HepG2 (cell line): ENCODE results near the gene ETS2. TPM values are rescaled to one million over a fixed set of nuclear protein-coding genes. Genes with fewer than 3 reads are reported as not detected.

Experiments used
- ARNT ChIP-seq: fragments of 450-650 bp; IDR thresholded peaks from 2 replicates; pipeline ENCODE4 v1.6.1; 2017
- ELF1 ChIP-seq: sonication (generic); formaldehyde crosslinking; IDR thresholded peaks from 2 replicates; pipeline ENCODE4 v1.4.0; 2020; ENCODE audit warnings: missing genetic modification reagents
- FOXA1 ChIP-seq, 2 experiments: fragments of 450-650 bp in 1 of 2; sonication (generic) in 1 of 2; formaldehyde crosslinking in 1 of 2; IDR thresholded peaks; 2 replicates each; pipeline versions ENCODE4 v1.4.0 to v1.6.1; 2016 to 2020; ENCODE audit warnings: missing genetic modification reagents in 1 of 2
- FOXC1 ChIP-seq: sonication (generic); formaldehyde crosslinking; IDR thresholded peaks from 2 replicates; pipeline ENCODE4 v1.8.0; 2022; ENCODE audit warnings: mild to moderate bottlenecking, missing genetic modification reagents, borderline replicate concordance
- HIVEP1 ChIP-seq: sonication (generic); formaldehyde crosslinking; IDR thresholded peaks from 2 replicates; pipeline ENCODE4 v1.4.0; 2020; ENCODE audit warnings: mild to moderate bottlenecking, missing genetic modification reagents
- HNF4G ChIP-seq, 2 experiments: sonication (generic) in 1 of 2; formaldehyde crosslinking in 1 of 2; IDR thresholded peaks; 2 replicates each; pipeline versions ENCODE4 v1.4.0 to v1.6.1; 2011 to 2020; ENCODE audit warnings: borderline replicate concordance in 2 of 2, low read depth in 2 of 2, mild to moderate bottlenecking in 2 of 2, low read length in 1 of 2, missing genetic modification reagents in 1 of 2, moderate library complexity in 1 of 2
- HNRNPH1 ChIP-seq: fragments of 200-400 bp; formaldehyde crosslinking; optimal IDR thresholded peaks from 2 replicates; pipeline ENCODE3; 2017; ENCODE audit warnings: mild to moderate bottlenecking, low read depth, low read length
- ISL2 ChIP-seq: sonication (generic); formaldehyde crosslinking; IDR thresholded peaks from 2 replicates; pipeline ENCODE4 v1.5.0; 2020; ENCODE audit warnings: missing genetic modification reagents
- KLF6 ChIP-seq: IDR thresholded peaks from 2 replicates; pipeline ENCODE4 v1.8.0; 2016; ENCODE audit warnings: missing biosample characterization, missing genetic modification reagents
- LCORL ChIP-seq, 2 experiments: fragments of 450-650 bp in 1 of 2; sonication (generic) in 1 of 2; formaldehyde crosslinking in 1 of 2; IDR thresholded peaks; 2 replicates each; pipeline versions ENCODE4 v1.5.0 to v1.6.1; 2017 to 2020; ENCODE audit warnings: antibody characterized with exemption in 1 of 2, missing genetic modification reagents in 1 of 2
- NR2F6 ChIP-seq, 2 experiments: IDR thresholded peaks; 2 replicates each; pipeline ENCODE4 v1.6.1; 2016; ENCODE audit warnings: antibody characterized with exemption in 1 of 2, mild to moderate bottlenecking in 1 of 2
- PAF1 ChIP-seq: IDR thresholded peaks from 2 replicates; pipeline ENCODE4 v1.6.1; 2016; ENCODE audit warnings: missing genetic modification reagents, missing compliant biosample characterization
- RBFOX2 ChIP-seq: fragments of 200-400 bp; formaldehyde crosslinking; IDR thresholded peaks from 2 replicates; pipeline ENCODE4 v1.6.1; 2017; ENCODE audit warnings: low read depth, mild to moderate bottlenecking, low read length
- SMARCC2 ChIP-seq: fragments of 450-650 bp; IDR thresholded peaks from 2 replicates; pipeline ENCODE4 v1.6.1; 2017; ENCODE audit warnings: antibody characterized with exemption, mild to moderate bottlenecking
- SP140L ChIP-seq: sonication (generic); formaldehyde crosslinking; IDR thresholded peaks from 2 replicates; pipeline ENCODE4 v1.4.0; 2020; ENCODE audit warnings: missing genetic modification reagents, borderline replicate concordance
- TCF7 ChIP-seq: sonication (generic); IDR thresholded peaks from 2 replicates; pipeline ENCODE4 v1.6.1; 2016; ENCODE audit warnings: antibody characterized with exemption, low read depth
- ZNF292 ChIP-seq: sonication (generic); formaldehyde crosslinking; IDR thresholded peaks from 2 replicates; pipeline ENCODE4 v1.8.1; 2022; ENCODE audit warnings: mild to moderate bottlenecking, low read depth, missing genetic modification reagents, borderline replicate concordance
- ZNF350 ChIP-seq: sonication (generic); formaldehyde crosslinking; IDR thresholded peaks from 2 replicates; pipeline ENCODE4 v1.4.0; 2020; ENCODE audit warnings: mild to moderate bottlenecking, low read depth, missing genetic modification reagents, borderline replicate concordance
- ZNF792 ChIP-seq: IDR thresholded peaks from 2 replicates; pipeline ENCODE4 v1.6.1; 2016
- ZNF878 ChIP-seq: sonication (generic); formaldehyde crosslinking; IDR thresholded peaks from 2 replicates; pipeline ENCODE4 v1.8.1; 2023; ENCODE audit warnings: mild to moderate bottlenecking, missing genetic modification reagents, moderate library complexity
- polyA plus RNA-seq, 8 experiments: library from polyadenylated mRNA; depleted of rRNA in 3 of 8; stranded (reverse) in 7 of 8; unstranded in 1 of 8; fragments of >200 nt; fragmentation: Illumina TruSeq in 4 of 8; extraction: Trizol in 4 of 8; gene quantifications; 2 replicates each; pipeline versions ENCODE4 v1.2.1 to v1.2.3, GENCODE V29; 2011 to 2016; ENCODE audit warnings: low read depth in 4 of 8, missing spikeins in 1 of 8, mixed read lengths in 1 of 8; ENCODE audit not compliant: insufficient read depth in 1 of 8
- total RNA-seq, 5 experiments: library from RNA; depleted of rRNA; stranded (reverse); fragments of >200 nt; fragmentation: Illumina TruSeq; extraction: Trizol; gene quantifications; 2 replicates each; pipeline ENCODE4 v1.2.3, GENCODE V29; 2016; ENCODE audit warnings: low read depth in 1 of 5
- TF ChIP-seq, protein P1 (sequence below): sonication (generic); formaldehyde crosslinking; IDR thresholded peaks from 2 replicates; pipeline ENCODE4 v1.4.0; 2020; ENCODE audit warnings: missing genetic modification reagents, low read depth, mild to moderate bottlenecking, borderline replicate concordance
- TF ChIP-seq, protein P2 (sequence below): sonication (generic); formaldehyde crosslinking; IDR thresholded peaks from 2 replicates; pipeline ENCODE4 v1.4.0; 2020; ENCODE audit warnings: missing genetic modification reagents, borderline replicate concordance
- TF ChIP-seq, protein P3 (sequence below): sonication (generic); formaldehyde crosslinking; IDR thresholded peaks from 2 replicates; pipeline ENCODE4 v1.4.0; 2020; ENCODE audit warnings: missing genetic modification reagents

Gene ETS2
- total and polyA plus RNA-seq, 2 of the 13 experiments (the other 11 are each of a cell fraction or from before 2014, with no cell fraction given) = 24.6 to 64.4 TPM

DNA sequence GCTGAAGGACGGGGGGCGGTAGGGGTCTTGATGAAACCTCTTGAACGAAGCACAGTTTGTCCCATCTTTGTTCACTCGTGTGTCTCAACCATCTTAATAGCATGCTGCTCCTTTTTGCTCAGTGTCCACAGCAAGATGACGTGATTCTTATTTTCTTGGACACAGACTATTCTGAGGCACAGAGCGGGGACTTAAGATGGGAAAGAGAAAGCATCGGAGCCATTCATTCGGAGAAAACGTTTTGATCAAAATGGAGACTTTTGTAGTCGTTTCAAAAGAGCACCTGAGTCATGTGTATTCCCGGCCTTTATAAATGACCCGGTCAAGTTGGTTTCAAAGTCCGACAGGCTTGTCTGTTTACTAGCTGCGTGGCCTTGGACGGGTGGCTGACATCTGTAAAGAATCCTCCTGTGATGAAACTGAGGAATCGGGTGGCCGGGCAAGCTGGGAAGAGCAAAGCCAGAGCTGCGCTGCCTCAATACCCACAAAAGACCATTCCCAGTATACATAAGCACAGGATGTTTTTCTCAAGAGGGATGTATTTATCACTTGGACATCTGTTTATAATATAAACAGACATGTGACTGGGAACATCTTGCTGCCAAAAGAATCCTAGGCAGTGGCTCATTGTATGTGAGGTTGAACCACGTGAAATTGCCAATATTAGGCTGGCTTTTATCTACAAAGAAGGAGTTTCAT lies 18.5 kb downstream of the ETS2 start (continued):
- TF ChIP-seq, protein P1, sequence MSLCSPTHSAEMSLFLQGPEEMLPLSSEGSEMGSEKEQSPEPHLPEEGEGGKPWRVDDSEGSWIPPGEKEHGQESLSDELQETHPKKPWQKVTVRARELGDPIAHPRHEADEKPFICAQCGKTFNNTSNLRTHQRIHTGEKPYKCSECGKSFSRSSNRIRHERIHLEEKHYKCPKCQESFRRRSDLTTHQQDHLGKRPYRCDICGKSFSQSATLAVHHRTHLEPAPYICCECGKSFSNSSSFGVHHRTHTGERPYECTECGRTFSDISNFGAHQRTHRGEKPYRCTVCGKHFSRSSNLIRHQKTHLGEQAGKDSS (CRISPR knock-in tag) = 0 out of 2 replicates have a peak, but pooled peaks have one; percentile 40
- TF ChIP-seq, protein P2, sequence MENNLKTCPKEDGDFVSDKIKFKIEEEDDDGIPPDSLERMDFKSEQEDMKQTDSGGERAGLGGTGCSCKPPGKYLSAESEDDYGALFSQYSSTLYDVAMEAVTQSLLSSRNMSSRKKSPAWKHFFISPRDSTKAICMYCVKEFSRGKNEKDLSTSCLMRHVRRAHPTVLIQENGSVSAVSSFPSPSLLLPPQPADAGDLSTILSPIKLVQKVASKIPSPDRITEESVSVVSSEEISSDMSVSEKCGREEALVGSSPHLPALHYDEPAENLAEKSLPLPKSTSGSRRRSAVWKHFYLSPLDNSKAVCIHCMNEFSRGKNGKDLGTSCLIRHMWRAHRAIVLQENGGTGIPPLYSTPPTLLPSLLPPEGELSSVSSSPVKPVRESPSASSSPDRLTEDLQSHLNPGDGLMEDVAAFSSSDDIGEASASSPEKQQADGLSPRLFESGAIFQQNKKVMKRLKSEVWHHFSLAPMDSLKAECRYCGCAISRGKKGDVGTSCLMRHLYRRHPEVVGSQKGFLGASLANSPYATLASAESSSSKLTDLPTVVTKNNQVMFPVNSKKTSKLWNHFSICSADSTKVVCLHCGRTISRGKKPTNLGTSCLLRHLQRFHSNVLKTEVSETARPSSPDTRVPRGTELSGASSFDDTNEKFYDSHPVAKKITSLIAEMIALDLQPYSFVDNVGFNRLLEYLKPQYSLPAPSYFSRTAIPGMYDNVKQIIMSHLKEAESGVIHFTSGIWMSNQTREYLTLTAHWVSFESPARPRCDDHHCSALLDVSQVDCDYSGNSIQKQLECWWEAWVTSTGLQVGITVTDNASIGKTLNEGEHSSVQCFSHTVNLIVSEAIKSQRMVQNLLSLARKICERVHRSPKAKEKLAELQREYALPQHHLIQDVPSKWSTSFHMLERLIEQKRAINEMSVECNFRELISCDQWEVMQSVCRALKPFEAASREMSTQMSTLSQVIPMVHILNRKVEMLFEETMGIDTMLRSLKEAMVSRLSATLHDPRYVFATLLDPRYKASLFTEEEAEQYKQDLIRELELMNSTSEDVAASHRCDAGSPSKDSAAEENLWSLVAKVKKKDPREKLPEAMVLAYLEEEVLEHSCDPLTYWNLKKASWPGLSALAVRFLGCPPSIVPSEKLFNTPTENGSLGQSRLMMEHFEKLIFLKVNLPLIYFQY = peak; percentile 19; the same call in 1 of the 2 replicates
- peak; percentile 72; the same call in 1 of the 2 replicates for TF ChIP-seq FOXC1 (CRISPR knock-in tag)
- peak; percentile 90 for TF ChIP-seq HNF4G (IDR thresholded peaks at IDR 0.05; ENCODE audit: borderline replicate concordance, low read depth, low read length)
- peak; percentile 86; the same call in 1 of the 2 replicates for TF ChIP-seq HNF4G (CRISPR knock-in tag; IDR thresholded peaks at IDR 0.05; ENCODE audit: borderline replicate concordance, low read depth)
- TF ChIP-seq TCF7 = peak; percentile 60
- no peak for TF ChIP-seq SMARCC2
- peak; percentile 94 for TF ChIP-seq ZNF878 (CRISPR knock-in tag)
- no peak for TF ChIP-seq ARNT
- peak; percentile 61 for TF ChIP-seq RBFOX2
- no peak for TF ChIP-seq LCORL (IDR thresholded peaks at IDR 0.05)
- TF ChIP-seq LCORL (CRISPR knock-in tag; IDR thresholded peaks at IDR 0.05) = peak; percentile 85
- TF ChIP-seq KLF6 (CRISPR knock-in tag) = peak; percentile 57; the same call in 1 of the 2 replicates
- TF ChIP-seq, protein P3, sequence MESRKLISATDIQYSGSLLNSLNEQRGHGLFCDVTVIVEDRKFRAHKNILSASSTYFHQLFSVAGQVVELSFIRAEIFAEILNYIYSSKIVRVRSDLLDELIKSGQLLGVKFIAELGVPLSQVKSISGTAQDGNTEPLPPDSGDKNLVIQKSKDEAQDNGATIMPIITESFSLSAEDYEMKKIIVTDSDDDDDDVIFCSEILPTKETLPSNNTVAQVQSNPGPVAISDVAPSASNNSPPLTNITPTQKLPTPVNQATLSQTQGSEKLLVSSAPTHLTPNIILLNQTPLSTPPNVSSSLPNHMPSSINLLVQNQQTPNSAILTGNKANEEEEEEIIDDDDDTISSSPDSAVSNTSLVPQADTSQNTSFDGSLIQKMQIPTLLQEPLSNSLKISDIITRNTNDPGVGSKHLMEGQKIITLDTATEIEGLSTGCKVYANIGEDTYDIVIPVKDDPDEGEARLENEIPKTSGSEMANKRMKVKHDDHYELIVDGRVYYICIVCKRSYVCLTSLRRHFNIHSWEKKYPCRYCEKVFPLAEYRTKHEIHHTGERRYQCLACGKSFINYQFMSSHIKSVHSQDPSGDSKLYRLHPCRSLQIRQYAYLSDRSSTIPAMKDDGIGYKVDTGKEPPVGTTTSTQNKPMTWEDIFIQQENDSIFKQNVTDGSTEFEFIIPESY = no peak
- no peak for TF ChIP-seq HNRNPH1
- TF ChIP-seq ZNF350 (CRISPR knock-in tag) = peak; percentile 56; the same call in 1 of the 2 replicates
- TF ChIP-seq ZNF292 (CRISPR knock-in tag) = peak; percentile 79; the same call in 1 of the 2 replicates
- no peak for TF ChIP-seq FOXA1 (IDR thresholded peaks at IDR 0.05)
- TF ChIP-seq FOXA1 (CRISPR knock-in tag; IDR thresholded peaks at IDR 0.05) = peak; percentile 75
- TF ChIP-seq SP140L (CRISPR knock-in tag) = no peak
- TF ChIP-seq HIVEP1 (CRISPR knock-in tag) = peak; percentile 48; the same call in 1 of the 2 replicates
- TF ChIP-seq NR2F6 (IDR thresholded peaks at IDR 0.05) = peak; percentile 87
- TF ChIP-seq NR2F6 (CRISPR knock-in tag; IDR thresholded peaks at IDR 0.05) = peak; percentile 84
- peak; percentile 88; the same call in 1 of the 2 replicates for TF ChIP-seq PAF1
- TF ChIP-seq ISL2 (CRISPR knock-in tag) = peak; percentile 82
- peak; percentile 18; the same call in 1 of the 2 replicates for TF ChIP-seq ELF1 (CRISPR knock-in tag)
- peak; percentile 43; the same call in 1 of the 2 replicates for TF ChIP-seq ZNF792
